Activated CD8-positive, alpha-beta T cell treated with anti-CD3 and anti-CD28 coated beads for 36 hours (primary cell): ENCODE data around the gene CACNA1S. TPM values are rescaled to one million over a fixed set of nuclear protein-coding genes. Genes with fewer than 3 reads are reported as not detected.
A peak's percentile ranks its signal among the peaks of the same experiment; 100 is the strongest.

Experiments
- ATAC-seq: fragments of 200-7000 bp; cut with Tn5 transposase; one replicate; pipeline ENCODE4 v1.10.0; 2021; ENCODE audit warnings: mild to moderate bottlenecking, moderate library complexity
- CTCF ChIA-PET: fragments of 350-600 bp; sonication (Branson Sonifier 250); formaldehyde crosslinking; loops from one replicate; lab custom pipeline; 2021; ENCODE audit warnings: antibody characterized with exemption; lab: Charles Lee
- POLR2A ChIA-PET: fragments of 350-600 bp; sonication (Branson Sonifier 250); formaldehyde crosslinking; loops from one replicate; lab custom pipeline; 2021; ENCODE audit warnings: antibody characterized with exemption; lab: Charles Lee
- DNase-seq: peaks from one replicate; pipeline ENCODE4 v3.0.0-alpha.2; 2020
- H3K27ac Mint-ChIP-seq: one replicate; pipeline ENCODE4 v1.8.0; 2021; ENCODE audit warnings: mild to moderate bottlenecking, mixed read lengths
- H3K27me3 Mint-ChIP-seq: one replicate; pipeline ENCODE4 v1.8.0; 2021; ENCODE audit warnings: mixed read lengths
- H3K36me3 Mint-ChIP-seq: one replicate; pipeline ENCODE4 v1.8.0; 2021; ENCODE audit warnings: low read depth, mixed read lengths
- H3K4me1 Mint-ChIP-seq: one replicate; pipeline ENCODE4 v1.8.0; 2021; ENCODE audit warnings: low read depth, mixed read lengths
- H3K4me3 Mint-ChIP-seq: one replicate; pipeline ENCODE4 v1.8.0; 2021; ENCODE audit warnings: mild to moderate bottlenecking, moderate library complexity, mixed read lengths
- H3K9me3 Mint-ChIP-seq: one replicate; pipeline ENCODE4 v1.8.0; 2021; ENCODE audit warnings: mixed read lengths
- CTCF ChIP-seq: fragments of 200-600 bp; IDR thresholded peaks from one replicate; pipeline ENCODE4 v1.8.0; 2022; ENCODE audit warnings: antibody characterized with exemption, mild to moderate bottlenecking
- intact Hi-C: fragments of 100-400 bp; cut with micrococcal nuclease; formaldehyde crosslinking; loops from one replicate; pipeline ENCODE4 v1.10.0; 2022
- total RNA-seq, 2 experiments: library from RNA; stranded (reverse); gene quantifications; one replicate each; pipeline ENCODE4 v1.2.3, GENCODE V29; 2021

The CACNA1S gene
- total RNA-seq, 2 experiments from 2014 or later = not detected

DNA sequence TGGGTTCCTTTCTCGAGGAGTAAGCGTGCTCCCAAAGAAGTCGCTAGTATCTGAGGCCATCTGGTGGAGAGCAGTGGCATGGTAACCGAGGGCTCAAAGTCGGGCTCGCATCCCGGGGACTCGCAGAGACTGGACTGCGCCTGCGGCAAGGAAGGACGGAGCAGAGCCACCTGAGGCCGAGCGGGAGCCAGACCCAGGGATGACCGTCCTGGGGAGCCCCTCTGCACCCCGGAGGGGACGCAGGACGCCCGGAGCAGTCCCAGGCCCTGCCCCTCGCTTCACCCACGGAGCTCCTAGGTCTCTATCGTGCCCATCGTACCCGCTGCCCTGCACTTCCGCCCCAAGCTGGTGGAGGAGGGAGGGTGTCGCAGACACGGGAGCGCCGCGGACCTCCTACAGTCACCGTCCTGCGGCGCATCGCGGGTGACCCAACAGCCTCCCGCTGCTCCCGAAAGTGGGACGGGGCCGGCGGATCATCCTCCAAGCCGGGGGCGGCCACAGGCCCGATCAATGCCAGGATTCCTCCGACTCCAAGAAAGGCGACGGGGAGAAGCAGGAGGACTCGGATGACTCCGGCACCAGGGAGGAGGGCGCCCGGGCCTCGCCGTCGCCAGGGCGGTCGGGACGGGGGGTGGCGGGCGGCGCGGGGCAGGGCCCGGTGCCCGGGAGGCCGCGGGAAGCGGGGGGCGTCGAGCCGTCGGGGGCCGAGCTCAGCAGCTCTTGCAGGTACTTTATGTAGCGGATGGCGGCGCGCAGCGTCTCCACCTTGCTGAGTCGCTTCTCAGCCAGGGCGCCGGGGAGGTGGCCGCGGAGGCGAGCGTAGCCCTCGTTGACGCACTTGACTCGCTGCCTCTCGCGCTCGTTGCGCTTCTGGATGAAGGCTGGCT is 2.3 kb upstream of the CACNA1S start:
- ChIA-PET POLR2A (interaction anchor here (0.7 to 1.3 kb wide), 2 partner anchors 11 to 144 kb away, joined by 3 to 4 read pairs; no protein-coding TSS in a partner anchor), CTCF (interaction anchor here (0.6 to 5.4 kb wide), 25 partner anchors 8 to 492 kb away, joined by 3 to 39 read pairs (median 5); no protein-coding TSS in a partner anchor)
- no peaks in the 10 kb centered on the region for H3K9me3 Mint-ChIP-seq
- H3K27me3 Mint-ChIP-seq = no peaks in the 10 kb centered on the region
- peak overlapping the region; percentile 86 for H3K4me3 Mint-ChIP-seq
- intact Hi-C loops = loop anchor here (10.0 kb wide), 1 partner anchor 140 kb away; no protein-coding TSS in a partner anchor
- peak; percentile 88 for DNase-seq
- peak overlapping the region; percentile 81 for H3K27ac Mint-ChIP-seq
- TF ChIP-seq CTCF = peak; percentile 87
- H3K36me3 Mint-ChIP-seq = no peaks in the 10 kb centered on the region
- ATAC-seq = peak; percentile 93
- peaks cover 2% of the 10 kb centered on the region for H3K4me1 Mint-ChIP-seq

GRCh38 chr1:201113451-201114244 is 1.4 kb upstream of the CACNA1S start:
- H3K9me3 Mint-ChIP-seq = no peaks in the 10 kb centered on the region
- H3K27ac Mint-ChIP-seq = peak overlapping the region; percentile 70
- ChIA-PET POLR2A (interaction anchor here (1.3 kb wide), 1 partner anchor 10 kb away, joined by 3 read pairs; no protein-coding TSS in a partner anchor), CTCF (interaction anchor here (0.7 to 5.4 kb wide), 20 partner anchors 9 to 491 kb away, joined by 3 to 39 read pairs (median 6); no protein-coding TSS in a partner anchor)
- no peaks in the 10 kb centered on the region for H3K27me3 Mint-ChIP-seq
- no peak for TF ChIP-seq CTCF
- H3K36me3 Mint-ChIP-seq = no peaks in the 10 kb centered on the region
- H3K4me1 Mint-ChIP-seq = peaks cover 2% of the 10 kb centered on the region
- DNase-seq (no peak), ATAC-seq (no peak)
- peak overlapping the region; percentile 86 for H3K4me3 Mint-ChIP-seq
- intact Hi-C loops = loop anchor here (10.0 kb wide), 1 partner anchor 139 kb away; no protein-coding TSS in a partner anchor

GRCh38 chr1:201112926-201113325 is 700 bp upstream of the CACNA1S start:
- Mint-ChIP-seq H3K27me3 (no peaks in the 10 kb centered on the region), H3K27ac (no peak overlapping the region), H3K36me3 (no peaks in the 10 kb centered on the region), H3K4me3 (no peak overlapping the region), H3K4me1 (peaks cover 2% of the 10 kb centered on the region), H3K9me3 (no peaks in the 10 kb centered on the region)
- POLR2A ChIA-PET = no interaction called here
- intact Hi-C loops = loop anchor here (10.0 kb wide), 1 partner anchor 138 kb away; no protein-coding TSS in a partner anchor
- CTCF ChIA-PET = interaction anchor here (0.7 to 5.4 kb wide), 6 partner anchors 27 to 141 kb away, joined by 3 to 39 read pairs (median 12); no protein-coding TSS in a partner anchor
- no peak for DNase-seq
- no peak for TF ChIP-seq CTCF
- ATAC-seq = no peak

GRCh38 chr1:201111672-201112071 is 554 bp downstream of the CACNA1S start:
- ChIA-PET CTCF (no interaction called here), POLR2A (no interaction called here)
- Mint-ChIP-seq H3K27ac (no peak overlapping the region), H3K36me3 (no peaks in the 10 kb centered on the region), H3K9me3 (no peaks in the 10 kb centered on the region), H3K4me1 (peaks cover 2% of the 10 kb centered on the region), H3K27me3 (no peaks in the 10 kb centered on the region), H3K4me3 (no peak overlapping the region)
- DNase-seq = no peak
- TF ChIP-seq CTCF = no peak
- intact Hi-C loops = loop anchor here (10.0 kb wide), 1 partner anchor 137 kb away; no protein-coding TSS in a partner anchor
- ATAC-seq = no peak
